HEK293 (cell line): Measurements from ENCODE around the gene HOXC10.
A peak's percentile ranks its signal among the peaks of the same experiment; 100 is the strongest.

Source experiments
- CTCF ChIA-PET: fragments of 350-600 bp; formaldehyde crosslinking; extraction: SDS; loops from one replicate; lab custom pipeline; 2021; ENCODE audit warnings: antibody characterized with exemption; lab: Yijun Ruan, JAX
- POLR2A ChIA-PET: fragments of 300-600 bp; formaldehyde crosslinking; extraction: SDS; loops from one replicate; lab custom pipeline; 2020; ENCODE audit warnings: antibody characterized with exemption, inconsistent platforms; lab: Yijun Ruan, JAX
- H3K27ac ChIP-seq: fragments of 200-500 bp; sonication (Bioruptor generic); 2 replicates; pipeline ENCODE4 v1.5.1; 2014; ENCODE audit warnings: low read depth, low read length, control low read depth, inconsistent platforms; ENCODE audit errors: extremely low read depth
- H3K36me3 ChIP-seq, 2 experiments: fragments of 200-500 bp in 1 of 2; sonication (Bioruptor generic) in 1 of 2; 1 replicate in 1 of 2; 2 replicates in 1 of 2; pipeline ENCODE4 v1.5.1; 2014 to 2017; ENCODE audit warnings: inconsistent platforms in 2 of 2, low read length in 2 of 2; ENCODE audit not compliant: control insufficient read depth in 2 of 2, insufficient read depth in 1 of 2
- H3K4me1 ChIP-seq: fragments of 200-500 bp; sonication (Bioruptor generic); 2 replicates; pipeline ENCODE4 v1.5.1; 2014; ENCODE audit warnings: mild to moderate bottlenecking, low read length, inconsistent platforms; ENCODE audit not compliant: control insufficient read depth, insufficient read depth
- H3K4me3 ChIP-seq: 2 replicates; pipeline ENCODE4 v1.5.1; 2011; ENCODE audit warnings: low read depth, mild to moderate bottlenecking, control low read depth, low read length, moderate library complexity
- H3K9me3 ChIP-seq: fragments of 200-500 bp; sonication (Bioruptor generic); 2 replicates; pipeline ENCODE4 v1.5.1; 2014; ENCODE audit warnings: low read depth, low read length, inconsistent platforms; ENCODE audit not compliant: control insufficient read depth, insufficient read depth
- ELK4 ChIP-seq: IDR thresholded peaks from 2 replicates; pipeline ENCODE4 v1.6.1; 2011; ENCODE audit warnings: mild to moderate bottlenecking, low read depth, low read length, borderline replicate concordance
- PRDM10 ChIP-seq: fragments of 450-650 bp; formaldehyde crosslinking; IDR thresholded peaks from 2 replicates; pipeline ENCODE4 v1.5.1; 2016; ENCODE audit warnings: missing biosample characterization, missing genetic modification characterization
- TCF7L2 ChIP-seq: IDR thresholded peaks from 2 replicates; pipeline ENCODE4 v1.6.1; 2011; ENCODE audit warnings: low read depth, mild to moderate bottlenecking, inconsistent platforms, low read length, moderate library complexity, borderline replicate concordance
- ZIC2 ChIP-seq: fragments of 450-650 bp; formaldehyde crosslinking; IDR thresholded peaks from 2 replicates; pipeline ENCODE4 v1.5.1; 2016; ENCODE audit warnings: missing biosample characterization, missing genetic modification characterization
- ZNF157 ChIP-seq: fragments of 450-650 bp; formaldehyde crosslinking; IDR thresholded peaks from 2 replicates; pipeline ENCODE4 v1.5.1; 2016; ENCODE audit warnings: missing biosample characterization, missing genetic modification characterization
- ZNF169 ChIP-seq: fragments of 450-650 bp; formaldehyde crosslinking; IDR thresholded peaks from 2 replicates; pipeline ENCODE4 v1.5.1; 2016; ENCODE audit warnings: missing biosample characterization, missing genetic modification characterization
- ZNF175 ChIP-seq: fragments of 450-650 bp; formaldehyde crosslinking; IDR thresholded peaks from 2 replicates; pipeline ENCODE4 v1.5.1; 2016; ENCODE audit warnings: missing biosample characterization, missing genetic modification characterization
- ZNF18 ChIP-seq: fragments of 450-650 bp; formaldehyde crosslinking; IDR thresholded peaks from 2 replicates; pipeline ENCODE4 v1.5.1; 2016; ENCODE audit warnings: missing biosample characterization, missing genetic modification characterization
- ZNF184 ChIP-seq: fragments of 450-650 bp; IDR thresholded peaks from 2 replicates; pipeline ENCODE4 v1.5.1; 2018; ENCODE audit warnings: missing biosample characterization, mild to moderate bottlenecking, missing genetic modification characterization
- ZNF211 ChIP-seq: fragments of 450-650 bp; formaldehyde crosslinking; IDR thresholded peaks from 2 replicates; pipeline ENCODE4 v1.5.1; 2016; ENCODE audit warnings: low read depth, missing biosample characterization, missing genetic modification characterization
- ZNF23 ChIP-seq: fragments of 450-650 bp; formaldehyde crosslinking; IDR thresholded peaks from 2 replicates; pipeline ENCODE4 v1.5.1; 2016; ENCODE audit warnings: missing biosample characterization, missing genetic modification characterization, borderline replicate concordance
- ZNF488 ChIP-seq: fragments of 450-650 bp; formaldehyde crosslinking; IDR thresholded peaks from 2 replicates; pipeline ENCODE4 v1.5.1; 2016; ENCODE audit warnings: missing biosample characterization, missing genetic modification characterization
- ZNF529 ChIP-seq: fragments of 450-650 bp; formaldehyde crosslinking; IDR thresholded peaks from 2 replicates; pipeline ENCODE4 v1.5.1; 2017; ENCODE audit warnings: missing genetic modification characterization, missing biosample characterization; ENCODE audit not compliant: insufficient replicate concordance
- ZNF629 ChIP-seq: fragments of 450-650 bp; formaldehyde crosslinking; IDR thresholded peaks from 2 replicates; pipeline ENCODE4 v1.5.1; 2017; ENCODE audit warnings: missing biosample characterization, missing genetic modification characterization
- ZNF645 ChIP-seq: fragments of 450-650 bp; formaldehyde crosslinking; IDR thresholded peaks from 2 replicates; pipeline ENCODE4; 2016; ENCODE audit warnings: missing biosample characterization, missing genetic modification characterization
- ZSCAN18 ChIP-seq: fragments of 450-650 bp; formaldehyde crosslinking; IDR thresholded peaks from 2 replicates; pipeline ENCODE4 v1.5.1; 2016; ENCODE audit warnings: missing biosample characterization, missing genetic modification characterization
- ZXDB ChIP-seq: fragments of 450-650 bp; formaldehyde crosslinking; IDR thresholded peaks from 2 replicates; pipeline ENCODE4 v1.5.1; 2016; ENCODE audit warnings: missing biosample characterization, missing genetic modification characterization

The HOXC10 gene

GRCh38 chr12:53959314-53959713 lies 25.6 kb upstream of the HOXC10 start:
- no peak overlapping the region for H3K27ac ChIP-seq
- POLR2A ChIA-PET: no interaction called here

GRCh38 chr12:53960187-53961024 lies 24.5 kb upstream of the HOXC10 start:
- no peak for TF ChIP-seq ZNF175 (tag by site-specific recombination)
- TF ChIP-seq ZSCAN18: no peak
- TF ChIP-seq ZNF645 (tag by site-specific recombination): no peak
- no peak for TF ChIP-seq ZNF529 (tag by site-specific recombination)
- no peak for TF ChIP-seq ELK4
- TF ChIP-seq ZIC2 (tag by site-specific recombination): no peak
- no peak for TF ChIP-seq ZXDB (tag by site-specific recombination)
- TF ChIP-seq ZNF157: no peak
- TF ChIP-seq ZNF18 (tag by site-specific recombination): no peak
- no peak for TF ChIP-seq TCF7L2
- TF ChIP-seq ZNF184: no peak
- TF ChIP-seq ZNF211: no peak
- TF ChIP-seq ZNF488: no peak
- ChIA-PET CTCF (interaction anchor here (0.7 to 1.1 kb wide), 2 partner anchors 169 to 203 kb away, joined by 3 to 8 read pairs; no protein-coding TSS in a partner anchor), POLR2A (interaction anchor here (0.5 kb wide), 1 partner anchor 56 kb away, joined by 3 read pairs; no protein-coding TSS in a partner anchor)
- Histone ChIP-seq H3K4me3 (no peak overlapping the region), H3K9me3 (no peaks in the 10 kb centered on the region), H3K36me3 (peaks cover 0 to 8% of the 10 kb centered on the region in 2 experiments; a peak in 1 of 3 replicates), H3K27ac (no peak overlapping the region), H3K4me1 (peaks cover 26% of the 10 kb centered on the region)

More at GRCh38 chr12:53959314-53959713, 25.6 kb upstream of the HOXC10 start:
- TF ChIP-seq ZNF169 (no peak), ZNF629 (tag by site-specific recombination) (no peak), ZNF23 (tag by site-specific recombination) (no peak), PRDM10 (tag by site-specific recombination) (peak; percentile 96)
- Histone ChIP-seq H3K4me1 (peaks cover 17% of the 10 kb centered on the region), H3K4me3 (no peak overlapping the region), H3K36me3 (peaks cover 0 to 8% of the 10 kb centered on the region in 2 experiments; a peak in 1 of 3 replicates), H3K9me3 (no peaks in the 10 kb centered on the region)
- CTCF ChIA-PET: interaction anchor here (0.8 to 1.1 kb wide), 2 partner anchors 168 to 202 kb away, joined by 4 to 8 read pairs; no protein-coding TSS in a partner anchor
